ENCODE results near the gene SLC38A7. TPM values are rescaled to one million over a fixed set of nuclear protein-coding genes. Genes with fewer than 3 reads are reported as not detected.
"Not testable (repeated sequence)": the region's sequence is repeated elsewhere in the genome, so short reads cannot be mapped to it uniquely, and the experiment has no call there.

Gene SLC38A7
- total RNA-seq, 4 donors from 2014 or later: 9.1 to 15.6 (median 13.1) TPM

DNA sequence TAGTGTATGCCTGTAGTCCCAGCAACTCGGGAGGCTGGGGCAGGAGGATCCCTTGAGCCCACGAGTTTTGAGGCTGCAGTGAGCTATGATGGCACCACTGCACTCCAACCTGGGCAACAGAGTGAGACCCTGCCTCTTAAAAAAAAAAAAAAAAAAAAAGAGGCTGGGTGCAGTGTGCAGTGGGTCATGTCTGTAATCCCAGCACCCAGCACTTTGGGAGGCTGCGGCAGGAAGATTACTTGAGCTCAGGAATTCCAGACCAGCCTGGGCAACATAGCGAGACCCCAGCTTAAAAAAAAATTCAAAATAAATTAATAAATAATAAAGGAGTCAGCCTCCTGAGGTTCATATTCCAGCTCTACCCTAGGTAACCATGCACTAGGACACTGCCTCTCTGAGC lies 45.3 kb downstream of the SLC38A7 start:
- no peak for TF ChIP-seq POLR2A (IDR thresholded peaks at IDR 0.05)
- TF ChIP-seq, protein P1, sequence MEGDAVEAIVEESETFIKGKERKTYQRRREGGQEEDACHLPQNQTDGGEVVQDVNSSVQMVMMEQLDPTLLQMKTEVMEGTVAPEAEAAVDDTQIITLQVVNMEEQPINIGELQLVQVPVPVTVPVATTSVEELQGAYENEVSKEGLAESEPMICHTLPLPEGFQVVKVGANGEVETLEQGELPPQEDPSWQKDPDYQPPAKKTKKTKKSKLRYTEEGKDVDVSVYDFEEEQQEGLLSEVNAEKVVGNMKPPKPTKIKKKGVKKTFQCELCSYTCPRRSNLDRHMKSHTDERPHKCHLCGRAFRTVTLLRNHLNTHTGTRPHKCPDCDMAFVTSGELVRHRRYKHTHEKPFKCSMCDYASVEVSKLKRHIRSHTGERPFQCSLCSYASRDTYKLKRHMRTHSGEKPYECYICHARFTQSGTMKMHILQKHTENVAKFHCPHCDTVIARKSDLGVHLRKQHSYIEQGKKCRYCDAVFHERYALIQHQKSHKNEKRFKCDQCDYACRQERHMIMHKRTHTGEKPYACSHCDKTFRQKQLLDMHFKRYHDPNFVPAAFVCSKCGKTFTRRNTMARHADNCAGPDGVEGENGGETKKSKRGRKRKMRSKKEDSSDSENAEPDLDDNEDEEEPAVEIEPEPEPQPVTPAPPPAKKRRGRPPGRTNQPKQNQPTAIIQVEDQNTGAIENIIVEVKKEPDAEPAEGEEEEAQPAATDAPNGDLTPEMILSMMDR (IDR thresholded peaks at IDR 0.05): no peak
- H3K36me3 ChIP-seq: no peaks in the 10 kb centered on the region
- H3K27me3 ChIP-seq: no peaks in the 10 kb centered on the region
- intact Hi-C loops (cut with DNase I): no loop called here
- no peak overlapping the region for H3K4me3 ChIP-seq
- WGBS, 2 donors: 67 to 81% methylated on average over 3 of the region's 4 CpGs
- peak overlapping the region in 2 of 4 donors; percentile 61 to 67 for H3K27ac ChIP-seq
- H3K9me3 ChIP-seq: no peaks in the 10 kb centered on the region
- DNase-seq: no peak
- peaks cover 0 to 45% (median 0%) of the 10 kb centered on the region in 3 donors for H3K4me1 ChIP-seq

DNA sequence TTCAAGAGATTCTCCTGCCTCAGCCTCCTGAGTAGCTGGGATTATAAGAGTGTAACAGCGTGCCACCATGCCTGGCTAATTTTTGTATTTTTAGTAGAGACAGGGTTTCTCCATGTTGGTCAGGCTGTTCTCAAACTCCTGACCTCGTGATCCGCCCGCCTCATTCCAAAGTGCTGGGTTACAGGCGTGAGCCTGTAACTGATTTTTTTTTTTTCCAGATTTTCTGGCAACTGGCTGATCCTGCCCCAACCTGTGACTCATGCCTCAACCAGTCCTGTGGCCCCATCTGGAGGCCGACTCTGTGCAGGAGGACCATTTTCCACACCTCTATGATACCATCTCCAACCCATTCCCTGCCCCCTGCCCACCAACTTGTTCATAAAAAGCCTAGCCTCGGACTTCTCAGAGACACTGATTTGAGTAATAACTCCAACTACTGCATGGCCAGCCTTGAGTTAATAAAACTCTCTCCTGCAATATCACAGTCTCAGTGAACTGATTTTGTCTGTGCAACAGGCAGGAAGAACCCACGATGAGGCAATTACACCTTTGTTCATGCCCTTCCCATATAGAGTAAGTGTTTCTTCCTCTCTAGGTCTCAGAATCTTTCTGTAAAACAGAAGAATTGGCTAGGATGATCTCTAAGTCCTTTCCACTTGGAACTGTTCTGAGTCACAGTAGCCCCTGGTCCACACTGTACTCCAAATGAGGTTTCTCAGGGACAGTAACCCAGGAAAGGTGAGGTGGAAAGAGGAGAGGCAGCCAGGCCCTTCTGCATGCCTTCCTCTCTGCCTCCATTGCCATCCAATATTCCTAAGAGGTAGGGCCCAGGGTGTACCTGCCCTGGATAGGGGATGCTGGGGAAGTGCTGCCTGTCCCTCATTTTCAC lies 46.2 kb downstream of the SLC38A7 start:
- no peaks in the 10 kb centered on the region for H3K9me3 ChIP-seq
- TF ChIP-seq POLR2A (IDR thresholded peaks at IDR 0.05): no peak
- TF ChIP-seq, protein P1 (IDR thresholded peaks at IDR 0.05): peak in 5 of 6 experiments; percentile 18 to 45 (median 26)
- peaks cover 0 to 36% (median 0%) of the 10 kb centered on the region in 3 donors for H3K4me1 ChIP-seq
- no peak for DNase-seq
- no peaks in the 10 kb centered on the region for H3K27me3 ChIP-seq
- no peaks in the 10 kb centered on the region for H3K36me3 ChIP-seq
- no peak overlapping the region for H3K4me3 ChIP-seq
- intact Hi-C loops (cut with DNase I): no loop called here
- 34% methylated on average over 8 of the region's 8 CpGs for WGBS, 2 donors
- peak overlapping the region; percentile 28 to 67 (median 50) for H3K27ac ChIP-seq

DNA sequence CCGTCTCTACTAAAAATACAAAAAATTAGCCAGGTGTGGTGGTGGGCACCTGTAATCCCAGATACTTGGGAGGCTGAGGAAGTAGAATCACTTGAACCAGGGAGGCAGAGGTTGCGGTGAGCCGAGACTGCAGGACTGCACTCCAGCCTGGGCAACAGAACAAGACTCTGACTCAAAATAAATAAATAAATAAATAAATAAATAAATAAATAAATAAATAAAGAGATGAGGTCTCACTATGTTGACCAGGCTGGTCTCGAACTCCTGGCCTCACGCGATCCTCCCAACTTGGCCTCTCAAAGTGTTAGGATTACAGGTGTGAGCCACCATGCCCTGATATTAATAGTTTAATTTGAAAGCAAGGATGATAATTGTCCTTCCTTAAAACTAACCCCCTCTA lies 47.5 kb downstream of the SLC38A7 start:
- DNase-seq, H3K27me3 ChIP-seq: not testable (repeated sequence)

GRCh38 chr16:58636466-58636865 lies 48.1 kb downstream of the SLC38A7 start:
- intact Hi-C loops (cut with DNase I): no loop called here
- no peak for DNase-seq
- WGBS, 2 donors: 78 to 82% methylated on average over 4 of the region's 4 CpGs
- no peaks in the 10 kb centered on the region for H3K36me3 ChIP-seq
- peak overlapping the region in 1 of 4 donors; percentile 17 for H3K27ac ChIP-seq
- no peak overlapping the region for H3K4me3 ChIP-seq
- H3K9me3 ChIP-seq: no peaks in the 10 kb centered on the region
- TF ChIP-seq POLR2A (IDR thresholded peaks at IDR 0.05): no peak
- TF ChIP-seq, protein P1 (IDR thresholded peaks at IDR 0.05): no peak
- peaks cover 0 to 28% (median 0%) of the 10 kb centered on the region in 3 donors for H3K4me1 ChIP-seq
- no peaks in the 10 kb centered on the region for H3K27me3 ChIP-seq

More for the DNA sequence above, 47.5 kb downstream of the SLC38A7 start:
- WGBS, 2 donors: 94% methylated on average over 6 of the region's 6 CpGs
- peak overlapping the region in 1 of 4 donors; percentile 67 for H3K27ac ChIP-seq
- H3K36me3 ChIP-seq; H3K4me3 ChIP-seq; H3K9me3 ChIP-seq; intact Hi-C loops (cut with DNase I): not testable (repeated sequence)
- H3K4me1 ChIP-seq: peaks cover 0 to 28% (median 0%) of the 10 kb centered on the region in 3 donors

GRCh38 chr16:58635502-58635901 lies 49.1 kb downstream of the SLC38A7 start:
- intact Hi-C loops (cut with DNase I): no loop called here
- Histone ChIP-seq H3K27ac (no peak overlapping the region), H3K27me3 (no peaks in the 10 kb centered on the region), H3K4me3 (no peak overlapping the region), H3K9me3 (no peaks in the 10 kb centered on the region), H3K4me1 (peaks cover 0 to 33% (median 0%) of the 10 kb centered on the region in 3 donors), H3K36me3 (no peaks in the 10 kb centered on the region)
- no peak for DNase-seq
- no peak for TF ChIP-seq POLR2A (IDR thresholded peaks at IDR 0.05)
- TF ChIP-seq, protein P1 (IDR thresholded peaks at IDR 0.05): no peak
- 90 to 94% methylated on average over 4 of the region's 4 CpGs for WGBS, 2 donors
